GM12874 (cell line): ENCODE data around the gene SLC2A2.

Experiments used
- CTCF ChIP-seq: IDR thresholded peaks from 2 replicates; pipeline ENCODE4 v1.5.1; 2011; ENCODE audit warnings: low read depth, mild to moderate bottlenecking, control low read depth, low read length, moderate library complexity; ENCODE audit not compliant: insufficient read depth

Gene SLC2A2

GRCh38 chr3:171059978-171060377 lies 33.5 kb upstream of the SLC2A2 start:
- no peak for TF ChIP-seq CTCF

GRCh38 chr3:171058873-171059603 lies 32.5 kb upstream of the SLC2A2 start:
- no peak for TF ChIP-seq CTCF

- TF ChIP-seq CTCF, result no peak
Observed at GRCh38 chr3:171058058-171058457, 31.5 kb upstream of the SLC2A2 start.

GRCh38 chr3:171057072-171057471 lies 30.6 kb upstream of the SLC2A2 start:
- TF ChIP-seq CTCF, result no peak

GRCh38 chr3:171056528-171056927 lies 30.0 kb upstream of the SLC2A2 start:
- no peak for TF ChIP-seq CTCF

GRCh38 chr3:171055336-171056178 lies 29.0 kb upstream of the SLC2A2 start:
- TF ChIP-seq CTCF, result no peak

GRCh38 chr3:171054921-171055320 lies 28.4 kb upstream of the SLC2A2 start:
- no peak for TF ChIP-seq CTCF
